AG09309 (cell line): Measurements from ENCODE around the gene DYNLT2B.
"Not testable (repeated sequence)": the region's sequence is repeated elsewhere in the genome, so short reads cannot be mapped to it uniquely, and the experiment has no call there.

ENCODE experiments used
- DNase-seq: peaks from one replicate; pipeline ENCODE4 v3.0.0-alpha.2; 2010; ENCODE audit warnings: low read depth
- H3K4me3 ChIP-seq: 2 replicates; pipeline ENCODE4 v1.5.1; 2011; ENCODE audit warnings: mild to moderate bottlenecking, low read depth, low read length, moderate library complexity; ENCODE audit not compliant: control insufficient read depth
- TF ChIP-seq, protein P1 (sequence below): IDR thresholded peaks from 2 replicates; pipeline ENCODE4 v1.5.1; 2011; ENCODE audit warnings: mild to moderate bottlenecking, low read depth, low read length, inconsistent platforms; ENCODE audit not compliant: insufficient read depth, control insufficient read depth; ENCODE audit errors: missing control alignments

The DYNLT2B gene

GRCh38 chr3:196255776-196256175 lies 62.3 kb downstream of the DYNLT2B start:
- no peak overlapping the region for H3K4me3 ChIP-seq
- TF ChIP-seq, protein P1, sequence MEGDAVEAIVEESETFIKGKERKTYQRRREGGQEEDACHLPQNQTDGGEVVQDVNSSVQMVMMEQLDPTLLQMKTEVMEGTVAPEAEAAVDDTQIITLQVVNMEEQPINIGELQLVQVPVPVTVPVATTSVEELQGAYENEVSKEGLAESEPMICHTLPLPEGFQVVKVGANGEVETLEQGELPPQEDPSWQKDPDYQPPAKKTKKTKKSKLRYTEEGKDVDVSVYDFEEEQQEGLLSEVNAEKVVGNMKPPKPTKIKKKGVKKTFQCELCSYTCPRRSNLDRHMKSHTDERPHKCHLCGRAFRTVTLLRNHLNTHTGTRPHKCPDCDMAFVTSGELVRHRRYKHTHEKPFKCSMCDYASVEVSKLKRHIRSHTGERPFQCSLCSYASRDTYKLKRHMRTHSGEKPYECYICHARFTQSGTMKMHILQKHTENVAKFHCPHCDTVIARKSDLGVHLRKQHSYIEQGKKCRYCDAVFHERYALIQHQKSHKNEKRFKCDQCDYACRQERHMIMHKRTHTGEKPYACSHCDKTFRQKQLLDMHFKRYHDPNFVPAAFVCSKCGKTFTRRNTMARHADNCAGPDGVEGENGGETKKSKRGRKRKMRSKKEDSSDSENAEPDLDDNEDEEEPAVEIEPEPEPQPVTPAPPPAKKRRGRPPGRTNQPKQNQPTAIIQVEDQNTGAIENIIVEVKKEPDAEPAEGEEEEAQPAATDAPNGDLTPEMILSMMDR = no peak
- no peak for DNase-seq

DNA sequence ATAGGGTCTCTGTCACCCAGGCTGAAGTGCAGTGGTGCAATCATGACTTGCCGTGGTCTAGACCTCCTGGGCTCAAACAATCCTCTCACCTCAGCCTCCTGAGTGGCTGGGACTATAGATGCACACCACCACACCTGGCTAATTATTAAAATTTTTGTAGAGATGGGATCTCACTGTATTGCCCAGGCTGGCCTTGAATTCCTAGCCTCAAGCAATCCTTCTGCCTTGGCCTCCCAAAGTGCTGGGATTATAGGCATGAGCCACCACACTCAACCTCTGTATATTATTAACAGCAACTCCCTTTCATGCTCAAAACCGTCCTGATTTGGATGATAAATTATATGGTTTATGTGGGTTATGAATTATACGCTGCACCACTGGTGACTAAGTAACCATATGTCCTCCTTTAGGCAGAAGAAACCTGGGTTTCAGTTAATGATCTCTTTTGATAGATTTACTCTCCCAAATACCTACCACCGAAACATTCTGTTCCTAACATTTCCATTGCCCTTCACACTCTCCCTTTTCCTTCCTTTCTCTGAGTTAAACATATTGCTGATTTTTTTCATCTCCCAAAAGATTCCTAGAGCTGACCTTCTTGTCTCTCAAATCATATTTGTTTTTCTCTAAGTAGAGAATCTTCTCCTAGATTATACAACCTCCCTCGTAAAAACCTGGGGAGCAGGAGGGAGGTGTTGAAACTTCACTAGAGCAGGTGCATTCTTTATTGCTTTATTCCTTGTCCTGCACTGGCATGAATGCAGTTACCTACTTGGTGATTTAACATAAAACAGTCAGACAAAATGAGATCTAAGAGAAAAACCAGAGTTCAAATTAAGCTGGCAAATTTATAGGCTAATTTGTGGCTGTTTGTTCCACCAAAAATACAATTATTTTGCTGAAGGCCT lies 63.4 kb downstream of the DYNLT2B start:
- H3K4me3 ChIP-seq = no peak overlapping the region
- no peak for DNase-seq
- TF ChIP-seq, protein P1 = no peak

DNA sequence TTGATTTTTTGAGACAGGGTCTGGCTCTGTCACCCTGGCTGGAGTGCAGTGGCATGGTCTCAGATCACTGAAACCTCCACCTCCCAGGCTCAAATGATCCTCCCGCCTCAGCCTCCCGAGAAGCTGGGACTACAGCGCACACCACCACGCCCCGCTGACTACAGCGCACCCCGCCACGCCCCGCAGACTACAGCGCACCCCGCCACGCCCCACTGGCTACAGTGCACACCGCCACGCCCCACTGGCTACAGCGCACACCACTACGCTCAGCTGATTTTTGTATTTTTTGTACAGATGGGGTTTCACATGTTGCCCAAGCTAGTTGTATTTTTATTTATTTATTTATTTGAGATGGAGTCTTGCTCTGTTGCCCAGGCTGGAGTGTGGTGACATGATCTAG lies 66.1 kb downstream of the DYNLT2B start:
- TF ChIP-seq, protein P1 = no peak
- no peak overlapping the region for H3K4me3 ChIP-seq
- no peak for DNase-seq

- TF ChIP-seq, protein P1 = no peak
- DNase-seq = peak; percentile 98
- H3K4me3 ChIP-seq = no peak overlapping the region
These were observed 71.3 kb downstream of the DYNLT2B start for GRCh38 chr3:196246612-196247308.

DNA sequence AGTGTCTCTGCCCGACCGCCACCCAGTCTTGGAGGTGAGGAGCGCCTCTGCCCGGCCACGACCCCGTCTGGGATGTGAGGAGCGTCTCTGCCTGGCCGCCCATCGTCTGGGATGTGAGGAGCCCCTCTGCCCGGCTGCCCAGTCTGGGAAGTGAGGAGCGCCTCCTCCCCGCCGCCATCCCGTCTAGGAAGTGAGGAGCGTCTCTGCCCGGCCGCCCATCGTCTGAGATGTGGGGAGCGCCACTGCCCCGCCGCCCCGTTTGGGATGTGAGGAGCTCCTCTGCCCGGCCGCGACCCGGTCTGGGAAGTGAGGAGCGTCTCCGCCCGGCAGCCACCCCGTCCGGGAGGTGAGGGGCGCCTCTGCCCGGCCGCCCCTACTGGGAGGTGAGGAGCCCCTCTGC lies 73.9 kb downstream of the DYNLT2B start:
- H3K4me3 ChIP-seq, DNase-seq: not testable (repeated sequence)

DNA sequence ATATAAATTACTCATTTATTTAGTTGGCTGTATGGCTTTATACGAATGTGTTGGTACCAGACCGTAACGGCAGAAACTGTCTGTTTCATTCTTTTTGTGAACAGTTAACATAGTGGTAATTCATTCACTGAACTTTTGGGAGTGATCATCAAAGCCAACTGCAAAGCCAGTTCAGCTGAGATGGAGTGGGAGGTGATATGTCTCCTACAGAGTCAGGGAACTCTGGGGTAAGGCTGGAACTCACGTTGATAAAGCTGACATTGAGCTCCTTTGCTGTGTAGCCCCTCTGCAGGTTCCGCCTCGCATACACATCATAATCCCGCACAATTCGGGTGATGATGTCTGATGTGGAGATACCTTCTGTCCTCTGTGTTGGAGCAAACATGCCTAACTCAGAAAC lies 76.3 kb downstream of the DYNLT2B start:
- TF ChIP-seq, protein P1 = no peak
- no peak for DNase-seq
- no peak overlapping the region for H3K4me3 ChIP-seq
